Fibroblast of skin of left quadriceps (primary cell): Measurements from ENCODE around the gene ZSWIM1.
"Not testable (repeated sequence)": the region's sequence is repeated elsewhere in the genome, so short reads cannot be mapped to it uniquely, and the experiment has no call there.

Experiments used
- DNase-seq, 2 experiments: peaks; one replicate each; pipeline ENCODE4 v3.0.0-alpha.2; 2013; ENCODE audit warnings: low read depth in 2 of 2

The ZSWIM1 gene

GRCh38 chr20:45927071-45927878 lies 46.2 kb downstream of the ZSWIM1 start:
- DNase-seq, result no peak

DNA sequence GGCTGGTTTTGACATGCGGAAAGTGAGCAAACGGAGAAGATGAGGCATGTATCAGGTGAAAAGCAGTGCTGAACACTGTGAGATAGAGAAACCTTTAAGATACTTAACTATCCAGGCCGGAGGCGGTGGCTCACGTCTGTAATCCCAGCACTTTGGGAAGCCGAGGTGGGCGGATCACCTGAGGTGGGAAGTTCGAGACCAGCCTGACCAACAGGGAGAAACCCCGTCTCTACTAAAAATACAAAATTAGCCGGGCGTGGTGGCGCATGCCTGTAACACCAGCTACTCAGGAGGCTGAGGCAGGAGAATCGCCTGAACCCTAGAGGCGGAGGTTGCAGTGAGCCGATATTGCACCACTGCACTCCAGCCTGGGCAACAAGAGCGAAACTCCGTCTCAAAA lies 50.7 kb downstream of the ZSWIM1 start:
- not testable (repeated sequence) for DNase-seq

GRCh38 chr20:45933266-45934045 lies 52.4 kb downstream of the ZSWIM1 start:
- no peak for DNase-seq

- no peak for DNase-seq
These were observed 53.1 kb downstream of the ZSWIM1 start for GRCh38 chr20:45934046-45934585.
